Measurements from ENCODE around the gene RPL7A.

Gene RPL7A

DNA sequence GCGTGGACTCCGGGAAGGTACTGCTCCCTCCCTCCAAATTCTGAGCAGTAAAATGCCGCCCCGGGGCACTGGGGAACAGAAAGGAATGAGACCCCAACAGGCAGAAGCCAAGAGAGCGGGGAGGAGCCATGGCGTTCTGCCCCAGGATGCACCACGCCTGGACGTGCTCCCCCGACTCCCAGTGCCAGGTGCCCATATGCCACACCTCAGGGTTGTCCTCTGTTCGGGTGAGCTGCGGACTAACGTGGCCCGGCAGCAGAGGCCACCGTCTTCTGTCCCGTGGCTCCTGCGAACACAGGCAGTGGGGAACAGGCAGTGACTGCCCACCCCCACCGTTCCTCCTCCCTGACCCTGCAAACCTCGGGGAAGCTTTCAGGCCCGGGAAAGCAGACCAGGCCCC, 16.8 kb upstream of the RPL7A start:
- H3K4me3 ChIP-seq (ENCODE audit: low read depth, low read length): no peak overlapping the region
- TF ChIP-seq, protein P1, sequence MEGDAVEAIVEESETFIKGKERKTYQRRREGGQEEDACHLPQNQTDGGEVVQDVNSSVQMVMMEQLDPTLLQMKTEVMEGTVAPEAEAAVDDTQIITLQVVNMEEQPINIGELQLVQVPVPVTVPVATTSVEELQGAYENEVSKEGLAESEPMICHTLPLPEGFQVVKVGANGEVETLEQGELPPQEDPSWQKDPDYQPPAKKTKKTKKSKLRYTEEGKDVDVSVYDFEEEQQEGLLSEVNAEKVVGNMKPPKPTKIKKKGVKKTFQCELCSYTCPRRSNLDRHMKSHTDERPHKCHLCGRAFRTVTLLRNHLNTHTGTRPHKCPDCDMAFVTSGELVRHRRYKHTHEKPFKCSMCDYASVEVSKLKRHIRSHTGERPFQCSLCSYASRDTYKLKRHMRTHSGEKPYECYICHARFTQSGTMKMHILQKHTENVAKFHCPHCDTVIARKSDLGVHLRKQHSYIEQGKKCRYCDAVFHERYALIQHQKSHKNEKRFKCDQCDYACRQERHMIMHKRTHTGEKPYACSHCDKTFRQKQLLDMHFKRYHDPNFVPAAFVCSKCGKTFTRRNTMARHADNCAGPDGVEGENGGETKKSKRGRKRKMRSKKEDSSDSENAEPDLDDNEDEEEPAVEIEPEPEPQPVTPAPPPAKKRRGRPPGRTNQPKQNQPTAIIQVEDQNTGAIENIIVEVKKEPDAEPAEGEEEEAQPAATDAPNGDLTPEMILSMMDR (IDR thresholded peaks at IDR 0.05; ENCODE audit: low read depth, low read length): no peak

DNA sequence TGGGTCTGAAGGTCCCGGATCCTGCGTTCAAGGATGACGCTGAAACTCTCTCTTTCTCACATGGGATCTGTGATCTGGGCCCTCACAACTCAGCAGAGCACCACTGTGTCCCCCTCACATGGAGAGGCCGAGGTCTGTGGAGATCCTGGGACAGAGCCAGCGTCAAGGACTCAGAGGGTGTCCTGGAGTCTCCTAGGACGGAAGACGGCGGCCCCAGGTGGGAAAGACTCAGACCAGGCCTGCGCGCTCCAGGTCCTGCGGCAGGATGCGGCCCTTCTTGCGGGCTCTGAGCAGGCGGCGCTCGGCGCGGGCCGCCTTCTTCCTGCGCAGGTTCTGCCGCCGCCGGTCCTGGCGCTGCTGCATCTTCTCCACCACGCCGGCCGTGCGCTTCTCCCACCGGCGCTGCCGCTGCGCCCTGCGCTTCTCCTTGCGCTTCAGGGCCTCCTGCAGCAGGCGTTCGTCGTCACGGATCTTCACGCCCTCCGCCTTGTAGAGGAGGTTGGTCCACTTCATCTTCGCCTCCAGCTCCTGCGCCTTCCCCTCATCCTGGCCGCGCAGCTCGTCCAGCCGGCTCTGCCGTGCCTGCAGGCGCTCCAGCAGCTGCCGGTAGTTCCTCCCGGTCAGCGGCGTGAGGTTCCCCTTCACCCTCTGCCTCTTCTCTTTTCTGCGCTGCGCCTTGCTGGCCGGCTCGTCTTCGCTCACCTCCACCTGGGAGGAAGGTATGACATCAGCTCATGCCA, 16.2 kb upstream of the RPL7A start:
- TF ChIP-seq, protein P1 (IDR thresholded peaks at IDR 0.05; ENCODE audit: low read depth, low read length): no peak

DNA sequence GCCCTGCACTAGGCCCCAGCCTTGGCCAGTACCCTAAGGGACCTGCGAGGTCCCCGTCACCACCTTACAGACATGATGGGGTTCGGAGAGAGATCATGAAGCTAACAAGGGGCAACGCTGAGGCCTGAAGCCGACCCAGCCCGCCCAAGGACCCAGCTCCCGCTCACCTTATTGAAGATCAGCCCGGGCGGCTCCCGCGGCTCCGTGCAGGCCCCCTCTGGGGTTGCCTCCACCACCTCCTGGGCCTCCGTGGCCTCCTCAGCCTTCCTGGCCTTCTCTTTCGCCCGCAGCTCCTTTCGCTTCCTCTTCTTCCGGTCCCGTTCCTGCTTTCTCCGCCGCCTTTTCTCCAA, 15.7 kb upstream of the RPL7A start:
- TF ChIP-seq, protein P1 (IDR thresholded peaks at IDR 0.05; ENCODE audit: low read depth, low read length): no peak
- H3K4me3 ChIP-seq (ENCODE audit: low read depth, low read length): no peak overlapping the region

More for the DNA sequence above, 16.2 kb upstream of the RPL7A start:
- no peak overlapping the region for H3K4me3 ChIP-seq (ENCODE audit: low read depth, low read length)

DNA sequence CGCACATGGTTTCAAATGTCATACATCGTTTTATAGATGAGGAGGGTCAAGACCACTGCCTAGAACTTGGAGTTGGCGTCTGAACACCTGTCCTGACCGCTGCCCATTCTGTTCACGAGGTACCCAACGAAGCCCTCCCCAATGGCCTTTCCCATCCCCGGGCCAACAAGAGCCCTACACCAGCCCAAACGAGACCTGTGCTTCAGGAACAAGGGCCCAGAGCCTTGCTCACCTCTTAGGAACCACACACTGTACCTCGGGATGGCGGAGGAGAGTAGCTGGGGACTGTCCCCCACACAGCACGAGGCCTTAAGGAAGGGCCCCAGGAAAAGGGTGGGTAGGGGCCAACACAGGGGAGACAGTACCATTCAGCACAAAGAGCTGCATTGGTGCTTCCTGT, 15.0 kb upstream of the RPL7A start:
- TF ChIP-seq, protein P1 (IDR thresholded peaks at IDR 0.05; ENCODE audit: low read depth, low read length): no peak
- H3K4me3 ChIP-seq (ENCODE audit: low read depth, low read length): no peak overlapping the region

DNA sequence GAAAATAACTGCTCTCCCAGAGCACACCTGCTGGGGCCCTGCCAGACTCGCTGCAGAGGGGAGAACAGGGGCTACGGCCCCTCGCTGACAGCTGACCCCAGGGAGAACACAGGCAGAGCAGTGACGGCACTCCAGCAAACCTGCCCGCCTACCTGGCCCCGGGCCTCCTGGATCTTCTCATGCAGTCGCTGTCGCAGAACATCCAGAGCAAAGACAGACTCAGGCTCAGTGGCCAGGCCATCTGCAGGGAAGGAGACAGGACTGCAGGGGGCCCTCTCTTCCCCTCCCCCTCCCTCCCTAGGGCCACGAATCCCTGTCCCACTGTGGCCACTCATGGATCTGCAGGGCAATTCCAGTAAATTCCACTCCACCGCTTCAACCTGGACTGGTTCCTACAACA, 14.5 kb upstream of the RPL7A start:
- TF ChIP-seq, protein P1 (IDR thresholded peaks at IDR 0.05; ENCODE audit: low read depth, low read length): no peak
- no peak overlapping the region for H3K4me3 ChIP-seq (ENCODE audit: low read depth, low read length)

DNA sequence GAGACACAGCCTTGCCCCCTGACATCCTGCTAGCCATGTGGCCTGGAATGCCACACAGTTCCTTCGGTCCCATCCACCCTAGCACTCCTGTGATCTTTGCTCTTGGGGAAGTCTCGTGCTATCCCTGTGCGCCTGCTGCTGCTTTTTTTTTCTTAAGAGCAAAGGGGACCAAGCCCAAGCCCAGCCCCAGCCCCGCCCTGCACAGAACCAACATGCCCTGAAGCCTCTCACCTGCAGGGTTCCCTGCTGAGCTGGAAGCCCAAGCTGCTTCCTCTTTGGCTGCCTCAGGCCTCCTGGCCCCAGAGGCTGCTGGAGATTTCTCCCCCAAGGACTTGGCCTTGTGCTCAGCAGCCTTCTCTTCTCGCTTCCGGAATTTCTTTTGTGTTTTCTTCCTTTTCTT, 13.9 kb upstream of the RPL7A start:
- TF ChIP-seq, protein P1 (IDR thresholded peaks at IDR 0.05; ENCODE audit: low read depth, low read length): no peak
- no peak overlapping the region for H3K4me3 ChIP-seq (ENCODE audit: low read depth, low read length)

DNA sequence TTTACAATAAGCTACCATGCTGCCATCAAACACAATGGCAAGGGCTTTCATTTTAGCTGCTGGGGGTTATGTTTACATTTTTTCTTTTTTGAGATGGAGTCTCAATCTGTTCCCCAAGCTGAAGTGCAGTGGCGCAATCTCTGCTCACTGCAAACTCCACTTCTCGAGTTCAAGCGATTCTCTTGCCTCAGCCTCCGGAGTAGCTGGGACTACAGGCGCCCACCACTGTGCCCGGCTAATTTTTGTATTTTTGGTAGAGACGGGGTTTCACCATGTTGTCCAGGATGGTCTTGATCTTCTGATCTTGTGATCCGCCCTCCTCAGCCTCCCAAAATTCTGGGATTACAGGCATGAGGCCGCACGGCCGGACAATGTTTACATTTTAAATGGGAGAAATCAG, 13.1 kb upstream of the RPL7A start:
- peak overlapping the region; percentile 94 for H3K4me3 ChIP-seq (ENCODE audit: low read depth, low read length)
